Limb (tissue), 2 donors: ENCODE results near the gene PHTF2.

Experiments used
- DNase-seq, 2 donors: peaks; one replicate each; pipeline ENCODE4 v3.0.0-alpha.2; 2016; ENCODE audit errors: extremely low spot score in 2 of 2

Gene PHTF2

GRCh38 chr7:77794000-77794399 lies 4.6 kb upstream of the PHTF2 start:
- no peak for DNase-seq

- no peak for DNase-seq
These were observed 2.5 kb upstream of the PHTF2 start for GRCh38 chr7:77796109-77796508.

GRCh38 chr7:77796960-77797359 lies 1.6 kb upstream of the PHTF2 start:
- no peak for DNase-seq

- no peak for DNase-seq
These were observed 709 bp upstream of the PHTF2 start for GRCh38 chr7:77797734-77798393.

- peak in 1 of 2 donors; percentile 16 for DNase-seq
These were observed 748 bp downstream of the PHTF2 start for GRCh38 chr7:77799078-77799964.

GRCh38 chr7:77800158-77800557 lies 1.6 kb downstream of the PHTF2 start:
- DNase-seq: no peak

GRCh38 chr7:77800730-77801129 lies 2.2 kb downstream of the PHTF2 start:
- no peak for DNase-seq

- no peak for DNase-seq
These were observed 4.2 kb downstream of the PHTF2 start for GRCh38 chr7:77802557-77803405.

GRCh38 chr7:77806425-77806824 lies 7.9 kb downstream of the PHTF2 start:
- DNase-seq: no peak

GRCh38 chr7:77808517-77808916 lies 9.9 kb downstream of the PHTF2 start:
- no peak for DNase-seq

- no peak for DNase-seq
These were observed 13.1 kb downstream of the PHTF2 start for GRCh38 chr7:77811516-77812289.

- DNase-seq: no peak
These were observed 13.7 kb downstream of the PHTF2 start for GRCh38 chr7:77812290-77812685.

- no peak for DNase-seq
These were observed 14.6 kb downstream of the PHTF2 start for GRCh38 chr7:77813180-77813579.

GRCh38 chr7:77819021-77819420 lies 20.4 kb downstream of the PHTF2 start:
- DNase-seq: no peak

- no peak for DNase-seq
These were observed 22.4 kb downstream of the PHTF2 start for GRCh38 chr7:77820967-77821366.

- no peak for DNase-seq
These were observed 23.7 kb downstream of the PHTF2 start for GRCh38 chr7:77822269-77822668.

GRCh38 chr7:77823787-77824186 lies 25.2 kb downstream of the PHTF2 start:
- no peak for DNase-seq

- no peak for DNase-seq
These were observed 26.1 kb downstream of the PHTF2 start for GRCh38 chr7:77824636-77825035.

- DNase-seq: no peak
These were observed 26.6 kb downstream of the PHTF2 start for GRCh38 chr7:77825131-77825530.

- no peak for DNase-seq
These were observed 27.7 kb downstream of the PHTF2 start for GRCh38 chr7:77826300-77826699.

- no peak for DNase-seq
These were observed 29.4 kb downstream of the PHTF2 start for GRCh38 chr7:77827999-77828398.
